ENCODE results near the gene CLEC7A.

CLEC7A gene

DNA sequence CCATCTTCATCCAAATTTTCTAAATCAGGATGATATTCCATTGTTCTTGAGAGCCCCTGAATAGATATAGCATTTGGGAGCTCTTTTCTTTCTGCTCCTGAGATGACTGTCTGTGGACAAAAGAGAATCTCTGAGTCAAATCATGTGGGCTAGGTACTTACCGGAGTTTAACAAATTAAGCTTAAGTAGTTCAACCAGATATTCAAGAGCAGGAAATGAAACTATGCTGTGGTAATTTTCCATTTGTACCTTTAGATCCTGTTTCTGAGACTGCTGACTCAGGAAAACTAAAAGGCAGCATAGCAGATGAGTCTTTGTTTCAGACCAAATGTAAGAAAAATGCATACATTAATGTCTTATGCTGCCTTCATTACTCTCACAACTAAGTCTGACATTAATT lies at the start of gene CLEC7A:
Gene CLEC7A (minus strand): TSS at position 158 of the 400 bp plus-strand sequence. CDS start 117 bp downstream, at position 41.
- TF ChIP-seq, protein P1, sequence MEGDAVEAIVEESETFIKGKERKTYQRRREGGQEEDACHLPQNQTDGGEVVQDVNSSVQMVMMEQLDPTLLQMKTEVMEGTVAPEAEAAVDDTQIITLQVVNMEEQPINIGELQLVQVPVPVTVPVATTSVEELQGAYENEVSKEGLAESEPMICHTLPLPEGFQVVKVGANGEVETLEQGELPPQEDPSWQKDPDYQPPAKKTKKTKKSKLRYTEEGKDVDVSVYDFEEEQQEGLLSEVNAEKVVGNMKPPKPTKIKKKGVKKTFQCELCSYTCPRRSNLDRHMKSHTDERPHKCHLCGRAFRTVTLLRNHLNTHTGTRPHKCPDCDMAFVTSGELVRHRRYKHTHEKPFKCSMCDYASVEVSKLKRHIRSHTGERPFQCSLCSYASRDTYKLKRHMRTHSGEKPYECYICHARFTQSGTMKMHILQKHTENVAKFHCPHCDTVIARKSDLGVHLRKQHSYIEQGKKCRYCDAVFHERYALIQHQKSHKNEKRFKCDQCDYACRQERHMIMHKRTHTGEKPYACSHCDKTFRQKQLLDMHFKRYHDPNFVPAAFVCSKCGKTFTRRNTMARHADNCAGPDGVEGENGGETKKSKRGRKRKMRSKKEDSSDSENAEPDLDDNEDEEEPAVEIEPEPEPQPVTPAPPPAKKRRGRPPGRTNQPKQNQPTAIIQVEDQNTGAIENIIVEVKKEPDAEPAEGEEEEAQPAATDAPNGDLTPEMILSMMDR (IDR thresholded peaks at IDR 0.05; ENCODE audit: insufficient read depth, low read depth, low read length, missing control alignments): no peak
- DNase-seq (ENCODE audit: low read depth): peak; percentile 70
- no peak within 1 kb of the TSS for H3K4me3 ChIP-seq (ENCODE audit: low read depth, low read length)

DNA sequence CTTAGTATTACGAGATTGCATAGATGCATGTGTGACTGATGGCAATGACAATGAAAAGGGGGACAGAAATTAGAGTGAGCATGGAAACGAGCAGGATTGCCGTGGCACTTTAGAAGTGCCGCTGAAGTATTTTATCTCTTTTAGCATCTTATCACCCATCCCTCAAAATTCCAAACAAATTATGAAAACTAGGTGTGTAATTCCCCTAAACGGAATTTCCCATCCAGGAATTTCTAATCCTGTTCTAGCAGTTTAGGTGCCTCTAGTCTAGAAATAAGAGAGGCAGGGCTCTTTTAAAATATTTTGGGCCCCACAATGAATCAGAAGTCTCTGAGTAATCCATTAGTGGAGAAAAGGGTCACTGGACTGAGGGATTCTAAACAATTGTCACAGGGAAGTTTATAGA lies 49.8 kb upstream of the CLEC7A start:
- TF ChIP-seq, protein P1 (IDR thresholded peaks at IDR 0.05; ENCODE audit: insufficient read depth, low read depth, low read length, missing control alignments): no peak
- no peak for DNase-seq (ENCODE audit: low read depth)
- no peak overlapping the region for H3K4me3 ChIP-seq (ENCODE audit: low read depth, low read length)

DNA sequence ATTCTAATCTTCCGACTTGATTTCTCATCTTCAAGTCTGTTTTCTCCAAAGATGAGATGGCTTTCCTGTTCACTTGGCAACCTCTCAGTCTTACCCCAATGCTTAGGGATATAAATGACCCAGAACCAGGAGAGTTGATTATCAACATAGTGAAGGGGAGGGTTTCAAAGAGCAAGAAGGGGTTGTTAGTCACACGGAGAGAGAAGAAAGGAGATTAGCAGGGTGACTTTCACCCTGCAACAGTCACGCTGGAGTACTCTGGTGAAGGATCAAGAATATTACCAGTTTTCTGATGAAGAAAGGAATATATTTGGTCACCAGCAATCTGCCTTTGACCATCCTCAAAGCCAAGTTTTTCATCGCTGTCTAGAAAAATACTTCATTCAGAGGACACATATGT lies 48.8 kb upstream of the CLEC7A start, which contains the start of gene TMEM52B:
Gene TMEM52B (plus strand): TSS at position 212 of the 400 bp plus-strand sequence. CDS start 543 bp downstream, outside the sequence.
- TF ChIP-seq, protein P1 (IDR thresholded peaks at IDR 0.05; ENCODE audit: insufficient read depth, low read depth, low read length, missing control alignments): no peak
- DNase-seq (ENCODE audit: low read depth): no peak
- no peak within 1 kb of the TSS for H3K4me3 ChIP-seq (ENCODE audit: low read depth, low read length)

DNA sequence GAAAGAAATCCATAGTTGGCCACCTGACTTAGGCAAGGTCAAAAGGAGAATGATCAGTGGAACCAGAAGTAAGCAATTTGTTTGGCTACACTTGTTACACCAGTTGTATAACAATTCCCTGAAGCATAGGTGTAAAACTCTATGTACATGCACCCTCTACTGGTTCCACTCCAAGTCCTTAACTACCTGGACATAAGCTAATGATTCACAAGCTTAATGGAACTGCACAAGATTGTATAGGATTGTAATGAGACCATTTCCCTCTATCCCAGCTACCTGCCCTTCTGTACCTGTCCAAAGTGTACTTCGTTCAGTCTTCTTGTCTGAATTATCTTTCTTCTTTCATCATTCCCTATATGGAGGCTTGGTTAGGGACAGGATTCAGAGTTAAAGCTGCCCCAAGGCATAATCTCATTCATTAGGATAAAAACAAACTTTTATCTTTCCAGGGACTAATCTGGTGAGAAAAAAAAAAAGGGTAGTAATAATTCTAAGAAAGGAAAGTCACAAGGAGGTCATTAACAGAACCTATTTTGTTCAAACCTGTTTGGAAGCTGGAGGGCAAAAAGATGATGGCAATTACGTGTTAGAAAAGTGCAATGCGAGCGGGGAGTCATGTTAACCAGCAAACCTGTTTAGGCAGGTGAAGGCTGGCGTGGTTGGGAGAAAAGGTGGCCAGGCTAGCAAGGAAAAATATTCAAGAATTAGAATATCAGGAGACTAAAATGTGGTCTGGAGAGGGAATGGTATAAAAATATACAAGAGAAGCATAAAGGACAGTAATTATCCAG lies 46.0 kb upstream of the CLEC7A start:
- H3K4me3 ChIP-seq (ENCODE audit: low read depth, low read length): no peak overlapping the region
- DNase-seq (ENCODE audit: low read depth): no peak
- TF ChIP-seq, protein P1 (IDR thresholded peaks at IDR 0.05; ENCODE audit: insufficient read depth, low read depth, low read length, missing control alignments): no peak

DNA sequence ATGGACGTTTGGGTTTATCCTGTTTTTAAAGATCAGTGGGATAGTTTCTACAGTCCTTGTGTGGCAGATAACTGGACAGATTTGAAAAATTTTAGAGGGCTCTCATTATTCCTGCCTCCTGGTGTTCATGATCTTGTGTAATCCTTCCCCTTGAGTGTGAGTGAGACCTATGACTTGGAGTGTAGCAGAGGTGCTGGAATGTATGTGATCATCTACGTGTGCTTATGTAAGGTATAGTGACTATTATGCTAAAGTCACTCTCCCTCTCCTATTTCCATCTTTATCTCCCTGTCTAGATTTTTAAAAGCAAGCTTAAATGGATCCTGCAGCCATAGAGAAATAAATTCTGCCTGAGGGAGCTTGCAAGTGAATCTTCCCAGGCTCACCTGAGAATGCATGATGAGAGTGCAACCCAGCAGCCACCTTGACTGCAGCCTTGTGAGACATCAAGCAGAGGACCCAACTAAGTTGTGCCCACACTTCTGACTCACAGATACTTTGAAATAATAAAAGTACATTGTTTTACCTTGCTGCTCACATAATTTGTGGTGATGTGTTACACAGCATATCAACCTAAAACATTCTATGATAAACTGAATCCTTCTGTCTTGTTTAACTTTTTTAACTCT lies 45.1 kb upstream of the CLEC7A start:
- TF ChIP-seq, protein P1 (IDR thresholded peaks at IDR 0.05; ENCODE audit: insufficient read depth, low read depth, low read length, missing control alignments): no peak
- DNase-seq (ENCODE audit: low read depth): no peak

DNA sequence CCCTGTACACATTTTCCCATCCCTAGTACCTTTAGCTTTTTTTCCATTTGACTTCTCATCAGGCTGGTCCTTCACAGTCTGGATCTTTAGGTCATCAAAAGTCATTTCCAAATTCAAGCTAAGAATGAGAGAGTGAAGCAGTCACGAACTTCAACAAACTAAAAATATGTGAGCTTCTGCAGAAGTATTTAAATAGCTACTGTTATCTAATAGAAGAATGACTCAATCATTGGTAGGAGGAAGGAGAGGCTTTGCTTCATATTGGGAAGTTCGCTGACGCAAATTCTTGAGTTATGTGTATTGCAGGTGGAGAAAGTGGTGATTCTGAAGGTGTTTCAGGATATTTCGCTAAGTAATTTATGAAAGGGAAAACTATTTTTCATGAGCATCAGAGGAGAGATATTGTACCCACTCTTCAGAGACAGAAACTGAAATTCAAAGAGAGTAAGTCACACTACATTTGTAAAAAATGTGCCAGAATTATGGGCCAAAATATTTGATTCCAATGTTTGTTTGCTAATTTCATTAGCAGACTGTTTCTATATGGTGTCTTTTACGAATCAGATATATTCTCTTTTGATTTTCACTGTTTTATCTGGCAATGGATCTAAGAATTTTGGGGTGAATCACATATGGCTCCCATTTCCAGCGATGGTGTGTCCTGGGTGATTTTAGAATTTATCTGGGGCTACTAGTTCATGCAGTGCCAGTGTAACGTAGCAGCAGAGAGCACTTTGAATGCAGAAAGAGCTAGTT lies 42.2 kb upstream of the CLEC7A start, which contains the start of gene OLR1:
Gene OLR1 (minus strand): TSS at position 160 of the 756 bp plus-strand sequence. CDS start 55 bp downstream, at position 105.
- TF ChIP-seq, protein P1 (IDR thresholded peaks at IDR 0.05; ENCODE audit: insufficient read depth, low read depth, low read length, missing control alignments): no peak
- DNase-seq (ENCODE audit: low read depth): no peak
- no peak within 1 kb of the TSS for H3K4me3 ChIP-seq (ENCODE audit: low read depth, low read length)

More for the DNA sequence above, 45.1 kb upstream of the CLEC7A start:
- H3K4me3 ChIP-seq (ENCODE audit: low read depth, low read length): no peak overlapping the region
